Mucosa of descending colon (tissue), 3 donors: ENCODE measurements around the gene KATNIP. TPM values are rescaled to one million over a fixed set of nuclear protein-coding genes. Genes with fewer than 3 reads are reported as not detected.

Experiments used
- ATAC-seq: fragments of 200-7000 bp; cut with Tn5 transposase; one replicate; pipeline ENCODE4 v1.9.1; 2020; ENCODE audit warnings: mild to moderate bottlenecking, moderate library complexity
- DNase-seq, 3 donors: peaks; one replicate each; pipeline ENCODE4 v3.0.0-alpha.2; 2020
- H3K36me3 ChIP-seq: fragments of 200-600 bp; one replicate; pipeline ENCODE4 v1.8.0; 2021; ENCODE audit warnings: low read depth, mild to moderate bottlenecking
- H3K4me1 ChIP-seq: fragments of 200-600 bp; one replicate; pipeline ENCODE4 v1.8.0; 2021; ENCODE audit warnings: low read depth, mild to moderate bottlenecking
- H3K4me3 ChIP-seq: fragments of 200-600 bp; one replicate; pipeline ENCODE4 v1.8.0; 2021; ENCODE audit warnings: mild to moderate bottlenecking
- H3K9me3 ChIP-seq: fragments of 200-600 bp; one replicate; pipeline ENCODE4 v1.8.0; 2021; ENCODE audit warnings: mild to moderate bottlenecking
- intact Hi-C, 2 donors: fragments of 100-400 bp; cut with DNase I in 1 of 2; cut with micrococcal nuclease in 1 of 2; formaldehyde crosslinking; loops; one replicate each; pipeline versions ENCODE4 v1.11.0 to v1.11.1; 2022; cut with DNase I, micrococcal nuclease
- long read RNA-seq, 2 donors: library from polyadenylated mRNA; unstranded; transcript quantifications; one replicate each; pipeline ENCODE4 v2.0.0, GENCODE V29; 2019 to 2021
- total RNA-seq, 3 donors: library from RNA; stranded (reverse); fragmentation: NEBNext Ultra II Directional in 2 of 3; extraction: Animal tissue kit (Norgen Biotek cat#: 25700) in 2 of 3; gene quantifications; one replicate each; pipeline versions ENCODE4 v1.2.1 to v1.2.4, GENCODE V29; 2021 to 2023
- TF ChIP-seq, protein P1 (sequence below): fragments of 200-600 bp; IDR thresholded peaks from one replicate; pipeline ENCODE4 v1.8.0; 2022; ENCODE audit warnings: antibody characterized with exemption, mild to moderate bottlenecking
- donor health status: DM: no; HTN: no; CAD: no; lungs with moderate emphysema.
- donor health status: DM: no; HTN: no; CAD: no.
- donor health status: DM: no; HTN: yes; CAD: no.

Gene KATNIP
- 10 to 100 TPM; 32.8 to 48.6 (median 33.9) TPM for total RNA-seq
- long read RNA-seq, donor 1, partial matches to known transcripts, result 6 of 14 reads
- long read RNA-seq, donor 1, other reads (novel, unspliced or antisense), result 7 of 14 reads
- long read RNA-seq, donor 2, partial matches to known transcripts, result 1 of 3 reads
- long read RNA-seq, donor 2, other reads (novel, unspliced or antisense), result 2 of 3 reads

DNA sequence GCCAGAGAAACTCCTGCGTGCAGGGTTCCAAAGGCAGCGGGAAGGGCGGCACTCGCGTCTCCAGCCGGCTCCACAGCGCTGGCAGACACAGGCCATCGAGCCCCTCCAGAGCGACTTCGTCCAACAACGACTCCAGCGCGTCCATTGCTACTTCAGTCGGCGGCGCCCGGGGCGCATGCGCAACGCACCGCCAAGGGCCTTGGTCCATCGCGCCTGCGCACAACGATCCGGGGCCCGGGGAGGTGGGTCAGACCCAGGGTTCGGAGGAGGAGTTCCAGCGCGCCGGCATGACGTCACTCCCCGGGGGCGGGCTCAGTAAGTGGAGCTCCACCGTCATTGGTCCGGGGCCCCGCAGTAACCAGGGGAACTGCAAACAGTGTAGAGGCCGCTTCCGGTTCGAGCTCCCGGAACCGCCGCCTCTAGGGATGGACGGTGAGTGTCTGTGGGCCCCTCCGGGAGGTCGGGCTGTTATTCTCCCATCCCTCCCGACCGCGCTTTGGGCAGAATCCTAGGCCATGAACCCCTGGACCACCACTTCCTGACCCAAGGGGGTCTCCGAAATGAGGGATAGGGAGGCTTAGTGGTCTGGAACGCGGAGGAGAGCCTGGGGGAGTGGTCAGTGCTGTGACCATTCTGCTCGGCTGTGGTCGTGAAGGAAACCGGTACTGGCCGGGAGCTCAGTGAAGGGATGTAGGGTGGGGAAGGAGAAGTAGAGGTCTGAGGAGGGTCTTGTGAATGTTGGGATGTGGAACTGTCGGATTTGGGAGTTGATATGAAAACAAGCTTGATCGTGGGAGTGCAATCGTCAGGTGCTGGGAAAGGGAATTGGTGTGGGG, at the start of gene KATNIP, which contains the start of gene GTF3C1:
TSS of gene KATNIP (plus strand) at position 399 of the 836 bp plus-strand sequence. CDS start at position 426, 27 bp downstream.
TSS of gene GTF3C1 (minus strand) at position 168 of the 836 bp plus-strand sequence. CDS start at position 145, 23 bp downstream.
- intact Hi-C loops, result no loop called here
- peaks cover 4% of the 10 kb centered on the region for H3K36me3 ChIP-seq
- ATAC-seq, result peak; percentile 100
- TF ChIP-seq, protein P1, sequence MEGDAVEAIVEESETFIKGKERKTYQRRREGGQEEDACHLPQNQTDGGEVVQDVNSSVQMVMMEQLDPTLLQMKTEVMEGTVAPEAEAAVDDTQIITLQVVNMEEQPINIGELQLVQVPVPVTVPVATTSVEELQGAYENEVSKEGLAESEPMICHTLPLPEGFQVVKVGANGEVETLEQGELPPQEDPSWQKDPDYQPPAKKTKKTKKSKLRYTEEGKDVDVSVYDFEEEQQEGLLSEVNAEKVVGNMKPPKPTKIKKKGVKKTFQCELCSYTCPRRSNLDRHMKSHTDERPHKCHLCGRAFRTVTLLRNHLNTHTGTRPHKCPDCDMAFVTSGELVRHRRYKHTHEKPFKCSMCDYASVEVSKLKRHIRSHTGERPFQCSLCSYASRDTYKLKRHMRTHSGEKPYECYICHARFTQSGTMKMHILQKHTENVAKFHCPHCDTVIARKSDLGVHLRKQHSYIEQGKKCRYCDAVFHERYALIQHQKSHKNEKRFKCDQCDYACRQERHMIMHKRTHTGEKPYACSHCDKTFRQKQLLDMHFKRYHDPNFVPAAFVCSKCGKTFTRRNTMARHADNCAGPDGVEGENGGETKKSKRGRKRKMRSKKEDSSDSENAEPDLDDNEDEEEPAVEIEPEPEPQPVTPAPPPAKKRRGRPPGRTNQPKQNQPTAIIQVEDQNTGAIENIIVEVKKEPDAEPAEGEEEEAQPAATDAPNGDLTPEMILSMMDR, result no peak
- H3K9me3 ChIP-seq, result no peaks in the 10 kb centered on the region
- peak within 1 kb of the TSS; percentile 59 for H3K4me3 ChIP-seq
- DNase-seq, result peak; percentile 100
- H3K4me1 ChIP-seq, result peaks cover 20% of the 10 kb centered on the region

DNA sequence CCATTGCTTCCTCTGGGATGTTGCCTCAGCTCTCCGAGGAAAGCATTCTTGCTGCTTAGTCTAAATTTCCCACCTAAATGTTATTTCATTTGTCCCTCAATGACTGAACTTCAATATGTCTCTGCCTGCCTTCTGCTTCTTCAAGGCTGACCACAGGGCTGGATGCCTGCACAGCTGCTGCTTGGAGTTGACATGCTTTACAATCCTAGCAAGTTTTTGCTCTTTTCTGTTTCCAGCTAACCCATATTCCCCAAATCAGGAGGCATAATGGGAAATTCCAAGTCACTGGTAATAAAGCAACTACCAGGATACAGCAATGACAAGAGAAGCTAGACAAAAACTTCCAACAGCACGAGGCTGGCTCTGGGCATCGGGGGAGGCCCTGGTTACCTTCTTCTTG, 49.1 kb upstream of the KATNIP start:
- ATAC-seq (no peak), DNase-seq (no peak)
- H3K36me3 ChIP-seq, result peaks cover 28% of the 10 kb centered on the region
- H3K9me3 ChIP-seq, result no peaks in the 10 kb centered on the region
- TF ChIP-seq, protein P1, result no peak
- no peaks in the 10 kb centered on the region for H3K4me1 ChIP-seq
- H3K4me3 ChIP-seq, result no peak overlapping the region
- intact Hi-C loops, result no loop called here

DNA sequence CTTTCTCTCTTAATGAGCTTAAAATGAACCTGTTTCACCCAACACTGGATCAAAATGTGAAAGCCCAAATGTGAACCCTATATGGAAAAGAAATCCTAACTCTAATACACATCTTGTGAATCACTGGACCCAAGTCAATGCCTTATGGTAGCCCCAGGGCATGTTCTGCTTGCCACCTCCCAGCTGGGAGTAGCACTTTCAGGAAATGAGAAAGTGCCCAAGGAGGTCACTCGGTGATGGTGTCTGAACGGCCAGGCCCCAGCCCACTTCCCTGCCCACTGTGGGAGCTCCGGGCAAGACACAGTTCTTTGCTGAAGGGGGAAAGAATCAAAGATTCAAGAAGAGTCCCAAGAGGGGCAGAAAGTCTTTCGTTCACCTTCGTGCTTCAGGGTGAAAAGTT, 46.3 kb upstream of the KATNIP start:
- DNase-seq, result no peak
- H3K9me3 ChIP-seq, result no peaks in the 10 kb centered on the region
- peaks cover 45% of the 10 kb centered on the region for H3K36me3 ChIP-seq
- TF ChIP-seq, protein P1, result no peak
- H3K4me1 ChIP-seq, result no peaks in the 10 kb centered on the region
- H3K4me3 ChIP-seq, result no peak overlapping the region
- ATAC-seq, result no peak
- intact Hi-C loops, result no loop called here

DNA sequence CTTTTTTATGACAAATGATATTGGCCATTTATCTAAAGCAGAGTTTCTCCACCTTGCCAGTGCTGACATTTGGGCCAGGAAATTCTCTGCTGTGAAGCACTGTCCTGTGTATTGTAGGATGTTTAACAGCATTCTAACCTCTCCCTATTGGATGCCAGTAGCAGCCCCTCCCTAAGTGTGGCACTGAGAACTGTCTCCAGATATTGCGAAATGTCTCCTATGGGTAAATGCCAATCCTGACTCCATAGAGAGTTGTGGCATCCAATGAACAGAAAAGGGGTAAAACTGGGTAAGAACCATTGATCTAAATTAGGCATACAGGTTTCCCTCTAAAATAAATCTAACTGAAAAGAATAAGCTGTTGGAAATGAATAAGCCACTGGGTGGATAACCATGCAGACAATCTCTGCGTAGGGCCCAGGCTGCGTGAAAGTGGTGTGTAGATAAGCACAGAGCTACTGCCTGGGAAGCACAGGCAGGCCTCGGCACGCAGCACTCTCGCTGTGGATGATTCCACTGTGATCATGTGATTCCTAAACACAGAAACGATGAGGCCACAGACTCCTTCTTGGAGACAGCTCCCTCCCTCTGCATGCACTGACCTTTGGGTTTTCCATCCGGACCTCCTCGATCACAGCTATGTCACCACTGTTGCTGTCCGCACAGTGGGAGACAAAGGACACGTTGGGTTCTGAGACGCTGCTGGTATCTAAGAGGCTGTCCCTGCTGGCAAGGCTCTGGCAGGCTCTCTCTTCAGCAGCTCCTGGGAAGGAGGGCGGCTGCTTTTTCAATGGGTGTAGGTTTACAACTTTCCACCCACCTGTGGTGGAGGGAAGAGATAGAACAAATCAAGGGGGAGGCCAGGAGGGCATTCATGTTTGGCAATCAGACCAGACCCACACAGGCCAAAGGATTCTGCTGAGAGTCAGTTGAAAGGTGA, 44.4 kb upstream of the KATNIP start:
- intact Hi-C loops, result no loop called here
- H3K4me1 ChIP-seq, result no peaks in the 10 kb centered on the region
- peaks cover 46% of the 10 kb centered on the region for H3K36me3 ChIP-seq
- no peak for DNase-seq
- H3K4me3 ChIP-seq, result no peak overlapping the region
- ATAC-seq, result no peak
- H3K9me3 ChIP-seq, result no peaks in the 10 kb centered on the region
- TF ChIP-seq, protein P1, result no peak

DNA sequence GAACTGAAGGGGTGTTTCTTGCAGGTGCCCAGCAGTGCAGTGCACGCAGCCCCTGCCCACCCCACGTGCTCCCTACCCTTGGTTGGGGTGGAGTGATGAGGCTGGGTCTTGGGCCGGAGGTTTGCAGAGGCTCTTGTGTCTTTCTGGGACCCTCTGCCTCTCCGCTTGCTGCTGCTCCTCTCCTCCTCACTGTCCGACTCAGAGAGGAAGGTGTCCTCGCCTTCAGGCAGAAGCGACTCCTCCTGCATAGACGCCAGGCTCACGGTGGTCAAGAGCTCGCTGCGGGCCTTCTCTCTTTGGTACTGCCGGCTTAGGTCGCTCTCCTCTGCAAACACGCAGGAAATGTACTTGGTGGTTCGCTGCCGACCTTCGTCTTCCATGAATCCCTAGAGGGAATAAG, 43.2 kb upstream of the KATNIP start:
- intact Hi-C loops, result no loop called here
- no peaks in the 10 kb centered on the region for H3K4me1 ChIP-seq
- DNase-seq (no peak), ATAC-seq (no peak)
- peaks cover 40% of the 10 kb centered on the region for H3K36me3 ChIP-seq
- TF ChIP-seq, protein P1, result no peak
- H3K4me3 ChIP-seq, result no peak overlapping the region
- no peaks in the 10 kb centered on the region for H3K9me3 ChIP-seq
